Loucy (cell line): Measurements from ENCODE around the gene KLHDC8A.

ENCODE experiments used
- EZH2phosphoT487 ChIP-seq: fragments of 200-600 bp; IDR thresholded peaks from 2 replicates; pipeline ENCODE4 v1.6.1; 2018; ENCODE audit warnings: antibody characterized with exemption, mild to moderate bottlenecking, moderate library complexity, borderline replicate concordance
- TF ChIP-seq, protein P1 (sequence below): fragments of 200-600 bp; sonication (generic); conservative IDR thresholded peaks from 2 replicates; pipeline ENCODE4 v1.5.1; 2014; ENCODE audit warnings: mild to moderate bottlenecking, antibody characterized with exemption, low read length

DNA sequence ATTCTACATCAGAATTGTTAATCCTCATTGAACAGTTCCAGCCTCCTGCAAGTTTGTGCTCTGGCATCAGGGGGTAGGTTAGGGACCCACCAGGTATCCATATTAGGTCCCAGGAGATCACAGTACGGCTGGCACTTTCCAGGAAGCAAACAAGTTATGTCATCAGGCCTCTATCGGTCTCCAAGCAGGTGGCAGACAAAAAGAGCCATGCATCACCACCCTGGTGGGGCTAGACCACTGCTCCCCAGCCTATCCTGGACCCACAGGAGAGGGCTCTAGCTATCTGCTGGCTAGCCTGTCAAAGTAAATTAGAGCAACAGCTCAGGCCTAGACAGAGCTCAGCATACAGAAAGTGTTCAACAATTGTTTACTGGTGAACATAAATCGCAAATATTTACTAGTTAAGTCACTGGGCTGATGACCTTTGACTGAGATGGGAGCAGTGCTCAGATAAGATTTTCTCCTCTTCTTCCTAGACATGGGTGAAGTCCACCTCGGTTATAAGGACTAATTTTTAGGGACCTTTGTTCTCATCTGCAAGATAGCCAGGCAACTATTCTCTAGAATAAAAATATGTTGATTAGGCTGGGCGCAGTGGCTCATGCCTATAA is 41.6 kb downstream of the KLHDC8A start:
- TF ChIP-seq, protein P1, sequence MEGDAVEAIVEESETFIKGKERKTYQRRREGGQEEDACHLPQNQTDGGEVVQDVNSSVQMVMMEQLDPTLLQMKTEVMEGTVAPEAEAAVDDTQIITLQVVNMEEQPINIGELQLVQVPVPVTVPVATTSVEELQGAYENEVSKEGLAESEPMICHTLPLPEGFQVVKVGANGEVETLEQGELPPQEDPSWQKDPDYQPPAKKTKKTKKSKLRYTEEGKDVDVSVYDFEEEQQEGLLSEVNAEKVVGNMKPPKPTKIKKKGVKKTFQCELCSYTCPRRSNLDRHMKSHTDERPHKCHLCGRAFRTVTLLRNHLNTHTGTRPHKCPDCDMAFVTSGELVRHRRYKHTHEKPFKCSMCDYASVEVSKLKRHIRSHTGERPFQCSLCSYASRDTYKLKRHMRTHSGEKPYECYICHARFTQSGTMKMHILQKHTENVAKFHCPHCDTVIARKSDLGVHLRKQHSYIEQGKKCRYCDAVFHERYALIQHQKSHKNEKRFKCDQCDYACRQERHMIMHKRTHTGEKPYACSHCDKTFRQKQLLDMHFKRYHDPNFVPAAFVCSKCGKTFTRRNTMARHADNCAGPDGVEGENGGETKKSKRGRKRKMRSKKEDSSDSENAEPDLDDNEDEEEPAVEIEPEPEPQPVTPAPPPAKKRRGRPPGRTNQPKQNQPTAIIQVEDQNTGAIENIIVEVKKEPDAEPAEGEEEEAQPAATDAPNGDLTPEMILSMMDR = no peak
- TF ChIP-seq EZH2phosphoT487 = no peak
